H1 (cell line): ENCODE measurements around the gene SPACDR.

Experiments used
- CHD1 ChIP-seq: IDR thresholded peaks from 2 replicates; pipeline ENCODE4 v1.6.1; 2012; ENCODE audit warnings: low read depth, low read length, improper control_type of control experiment
- POLR2A ChIP-seq, 2 experiments: IDR thresholded peaks; 1 replicate in 1 of 2; 2 replicates in 1 of 2; pipeline ENCODE4 v1.6.1; 2011; ENCODE audit warnings: low read depth in 2 of 2, low read length in 2 of 2, mild to moderate bottlenecking in 2 of 2; ENCODE audit errors: control extremely low read depth in 1 of 2

- no peak for TF ChIP-seq POLR2A (IDR thresholded peaks at IDR 0.05; ENCODE audit: control extremely low read depth in 1 of 2, low read depth in 2 of 2, low read length in 2 of 2)
- TF ChIP-seq CHD1 = no peak
Observed at GRCh38 chr7:100441641-100442535, 22.2 kb downstream of the SPACDR start.
